A673 (cell line): ENCODE measurements around the gene NAA38.

Experiments used
- EZH2 ChIP-seq: fragments of 200-600 bp; sonication (generic); IDR thresholded peaks from 2 replicates; pipeline ENCODE4 v1.6.1; 2017; ENCODE audit warnings: borderline replicate concordance, low read depth, mild to moderate bottlenecking, mixed read lengths, antibody characterized with exemption, low read length; ENCODE audit not compliant: poor library complexity, severe bottlenecking
- TF ChIP-seq, protein P1 (sequence below): fragments of 300-800, 200-600 bp; sonication (generic); conservative IDR thresholded peaks from 2 replicates; pipeline ENCODE4 v1.5.1; 2017; ENCODE audit warnings: low read depth, mild to moderate bottlenecking, antibody characterized with exemption, low read length, moderate library complexity, mixed read lengths

DNA sequence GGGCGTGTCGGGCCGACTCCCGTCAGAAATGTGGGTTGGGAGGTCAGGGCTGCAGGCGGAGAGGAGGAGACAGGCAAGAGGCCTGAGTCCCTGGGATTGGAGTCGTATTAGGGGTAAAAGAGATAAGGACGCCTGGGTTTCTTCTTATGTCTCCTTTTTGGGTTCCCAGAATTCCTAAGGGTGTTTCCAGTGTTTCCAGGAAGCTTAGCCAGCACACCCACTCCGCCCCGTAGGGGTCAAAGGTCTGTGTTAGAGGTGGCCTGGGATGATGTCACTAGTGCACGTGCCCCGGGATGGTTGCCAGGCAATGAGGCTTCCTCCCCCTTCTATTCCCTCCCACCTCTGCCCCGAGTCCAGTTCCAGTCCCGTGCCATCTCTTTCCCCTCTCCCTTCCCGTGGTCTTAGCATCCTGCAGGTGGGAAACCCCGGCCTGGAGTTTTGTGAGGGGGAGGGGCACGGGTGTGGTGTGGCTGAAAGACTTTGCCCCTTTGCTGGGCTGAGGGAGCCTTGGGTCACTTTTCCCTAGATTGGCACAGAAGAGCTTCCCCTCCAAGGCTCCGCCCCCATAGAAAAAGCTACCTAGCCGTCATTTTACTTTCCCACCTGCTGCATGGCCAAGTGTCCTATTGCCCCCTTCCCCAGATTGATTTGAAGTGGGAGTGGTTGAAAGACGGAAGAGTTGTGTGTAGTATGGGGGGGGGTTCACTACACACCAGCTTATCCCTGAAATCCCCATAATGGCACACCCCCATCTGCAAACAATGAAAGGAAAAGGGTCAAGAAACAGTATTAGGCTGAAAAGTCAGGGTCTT lies 20.6 kb downstream of the NAA38 start:
- TF ChIP-seq, protein P1, sequence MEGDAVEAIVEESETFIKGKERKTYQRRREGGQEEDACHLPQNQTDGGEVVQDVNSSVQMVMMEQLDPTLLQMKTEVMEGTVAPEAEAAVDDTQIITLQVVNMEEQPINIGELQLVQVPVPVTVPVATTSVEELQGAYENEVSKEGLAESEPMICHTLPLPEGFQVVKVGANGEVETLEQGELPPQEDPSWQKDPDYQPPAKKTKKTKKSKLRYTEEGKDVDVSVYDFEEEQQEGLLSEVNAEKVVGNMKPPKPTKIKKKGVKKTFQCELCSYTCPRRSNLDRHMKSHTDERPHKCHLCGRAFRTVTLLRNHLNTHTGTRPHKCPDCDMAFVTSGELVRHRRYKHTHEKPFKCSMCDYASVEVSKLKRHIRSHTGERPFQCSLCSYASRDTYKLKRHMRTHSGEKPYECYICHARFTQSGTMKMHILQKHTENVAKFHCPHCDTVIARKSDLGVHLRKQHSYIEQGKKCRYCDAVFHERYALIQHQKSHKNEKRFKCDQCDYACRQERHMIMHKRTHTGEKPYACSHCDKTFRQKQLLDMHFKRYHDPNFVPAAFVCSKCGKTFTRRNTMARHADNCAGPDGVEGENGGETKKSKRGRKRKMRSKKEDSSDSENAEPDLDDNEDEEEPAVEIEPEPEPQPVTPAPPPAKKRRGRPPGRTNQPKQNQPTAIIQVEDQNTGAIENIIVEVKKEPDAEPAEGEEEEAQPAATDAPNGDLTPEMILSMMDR: no peak
- no peak for TF ChIP-seq EZH2
